NCI-H1092 treated with DMSO at 0.1 percent for 48 hours (cell line): ENCODE data around the gene FAM50A.
A peak's percentile ranks its signal among the peaks of the same experiment; 100 is the strongest.

Experiments
- DNase-seq: peaks from one replicate; lab custom pipeline; 2025; lab: John Stamatoyannopoulos, UW

Gene FAM50A

DNA sequence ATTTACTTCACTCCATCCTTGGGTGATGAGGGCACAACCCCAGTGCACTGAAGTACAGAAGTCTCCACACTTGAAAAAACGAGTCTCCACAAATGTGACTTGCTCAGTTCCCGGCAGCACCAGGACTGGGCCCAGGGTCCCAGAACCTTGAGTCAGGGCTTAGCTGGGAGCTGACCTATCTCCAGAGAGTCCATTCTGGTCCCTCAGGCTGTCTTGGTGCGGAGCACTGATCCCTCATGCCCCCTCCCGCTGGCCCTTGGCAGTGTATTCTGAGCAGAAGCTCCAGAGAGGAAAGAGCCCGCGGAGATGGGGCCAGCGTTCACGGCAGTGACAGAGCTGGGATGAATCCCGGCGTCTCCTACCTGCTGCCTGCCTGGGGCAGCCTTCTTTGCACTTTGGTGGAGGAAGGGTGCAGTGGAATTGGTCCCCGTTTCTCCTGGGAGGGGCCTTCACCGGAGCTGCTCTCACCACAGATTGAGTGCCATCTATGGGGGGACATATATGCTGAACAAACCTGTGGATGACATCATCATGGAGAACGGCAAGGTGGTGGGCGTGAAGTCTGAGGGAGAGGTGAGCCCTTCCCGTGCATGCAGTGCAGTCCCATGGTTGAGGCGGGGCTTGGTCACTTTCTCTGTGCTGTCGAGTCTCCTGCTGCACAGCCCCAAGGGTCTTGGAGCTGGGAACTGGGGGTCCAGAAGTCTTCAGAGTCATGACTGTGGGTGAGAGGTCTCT, 3.2 kb upstream of the FAM50A start:
- no peak for DNase-seq

- DNase-seq = no peak
Measured at GRCh38 chrX:154441564-154441963, 2.4 kb upstream of the FAM50A start.

DNA sequence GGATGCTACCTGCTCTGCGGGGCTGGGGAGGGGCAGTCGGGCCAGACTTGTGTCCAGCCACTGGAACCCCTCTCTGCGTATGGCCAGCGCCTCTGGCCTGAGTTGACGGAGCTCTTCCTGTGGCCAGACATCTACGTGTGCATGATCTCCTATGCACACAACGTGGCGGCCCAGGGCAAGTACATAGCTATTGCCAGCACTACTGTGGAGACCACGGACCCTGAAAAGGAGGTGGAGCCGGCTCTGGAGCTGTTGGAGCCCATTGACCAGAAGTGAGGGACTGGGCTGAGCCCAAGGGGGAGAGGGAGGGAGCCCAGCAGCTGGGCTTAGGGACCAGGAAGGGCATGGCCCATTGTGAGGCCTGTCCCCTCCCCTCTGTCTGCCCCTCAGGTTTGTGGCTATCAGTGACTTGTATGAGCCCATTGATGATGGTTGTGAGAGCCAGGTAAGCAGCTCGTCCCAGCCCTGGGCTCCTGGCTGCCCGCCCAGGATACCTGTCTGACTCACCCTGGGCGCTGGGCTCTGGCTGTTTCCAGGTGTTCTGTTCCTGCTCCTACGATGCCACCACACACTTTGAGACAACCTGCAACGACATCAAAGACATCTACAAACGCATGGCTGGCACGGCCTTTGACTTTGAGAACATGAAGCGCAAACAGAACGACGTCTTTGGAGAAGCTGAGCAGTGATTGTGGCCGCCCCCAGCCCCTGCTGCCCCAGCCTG, 1.8 kb upstream of the FAM50A start:
- DNase-seq = no peak

GRCh38 chrX:154443479-154443910, 446 bp upstream of the FAM50A start:
- no peak for DNase-seq

DNA sequence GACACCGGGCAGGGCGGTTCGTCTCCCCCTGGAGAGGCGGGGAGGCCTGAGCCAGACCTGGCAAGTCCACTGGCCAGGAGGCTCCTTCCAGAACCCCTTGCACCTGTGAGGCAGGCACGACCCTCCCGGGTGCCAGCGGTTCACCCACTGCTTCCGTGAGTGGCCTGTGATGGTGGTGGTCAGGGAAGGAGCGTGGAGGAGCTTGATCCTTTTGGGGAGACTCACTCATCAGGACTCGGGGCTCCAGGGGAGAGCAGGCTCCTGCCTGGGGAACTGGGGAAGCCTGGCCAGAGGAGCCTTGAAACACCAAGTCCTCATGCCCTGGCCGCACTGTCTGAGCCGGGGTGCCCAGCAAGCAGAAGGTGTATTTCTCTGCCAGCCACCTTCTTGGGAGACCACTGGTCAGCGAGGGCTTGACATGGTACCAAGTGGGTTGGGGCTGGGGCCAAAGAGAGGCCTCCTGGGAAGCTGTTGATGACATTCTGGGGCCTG, 860 bp downstream of the FAM50A start:
- DNase-seq = no peak

DNA sequence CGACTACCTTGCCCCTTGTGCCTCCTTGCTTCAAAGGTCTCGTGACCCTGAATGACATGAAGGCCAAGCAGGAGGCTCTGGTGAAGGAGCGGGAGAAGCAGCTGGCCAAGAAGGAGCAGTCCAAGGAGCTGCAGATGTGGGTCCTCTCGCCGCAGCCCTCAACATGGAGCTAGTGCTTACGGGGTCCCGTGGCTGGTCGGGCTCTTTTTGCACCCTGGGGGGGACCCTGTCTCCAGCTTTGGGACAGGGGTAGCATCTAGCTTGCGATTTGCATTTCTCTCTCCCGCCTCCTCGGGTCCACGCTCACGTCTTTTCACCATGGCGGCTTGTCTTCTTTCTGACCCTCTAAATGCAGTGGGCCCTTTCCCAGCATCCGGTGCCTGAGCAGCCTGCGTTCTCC, 1.8 kb downstream of the FAM50A start:
- no peak for DNase-seq

- no peak for DNase-seq
Measured at GRCh38 chrX:154446430-154446829, 2.5 kb downstream of the FAM50A start.

DNA sequence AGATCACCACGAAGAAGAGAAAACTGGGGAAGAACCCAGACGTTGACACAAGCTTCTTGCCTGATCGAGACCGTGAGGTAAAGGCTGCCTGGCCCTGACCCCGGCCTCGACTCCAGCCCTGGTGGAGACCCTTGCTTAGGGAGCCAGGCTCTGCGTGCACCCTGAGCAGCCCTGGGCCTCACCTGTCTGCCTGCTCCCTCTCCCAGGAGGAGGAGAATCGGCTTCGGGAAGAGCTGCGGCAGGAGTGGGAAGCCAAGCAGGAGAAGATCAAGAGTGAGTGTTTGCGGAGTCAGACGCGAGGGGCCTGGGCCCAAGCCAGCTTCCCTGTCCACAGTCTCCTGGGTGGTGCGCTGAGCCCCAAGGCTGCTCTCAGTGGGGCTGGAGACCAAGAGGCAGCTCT, 4.5 kb downstream of the FAM50A start:
- no peak for DNase-seq

GRCh38 chrX:154449618-154450017, 5.7 kb downstream of the FAM50A start:
- no peak for DNase-seq

GRCh38 chrX:154450312-154450711, 6.4 kb downstream of the FAM50A start:
- DNase-seq = no peak

- DNase-seq = no peak
Measured at GRCh38 chrX:154452823-154453222, 8.9 kb downstream of the FAM50A start.

GRCh38 chrX:154457491-154458115, 13.7 kb downstream of the FAM50A start:
- DNase-seq = peak; percentile 26

DNA sequence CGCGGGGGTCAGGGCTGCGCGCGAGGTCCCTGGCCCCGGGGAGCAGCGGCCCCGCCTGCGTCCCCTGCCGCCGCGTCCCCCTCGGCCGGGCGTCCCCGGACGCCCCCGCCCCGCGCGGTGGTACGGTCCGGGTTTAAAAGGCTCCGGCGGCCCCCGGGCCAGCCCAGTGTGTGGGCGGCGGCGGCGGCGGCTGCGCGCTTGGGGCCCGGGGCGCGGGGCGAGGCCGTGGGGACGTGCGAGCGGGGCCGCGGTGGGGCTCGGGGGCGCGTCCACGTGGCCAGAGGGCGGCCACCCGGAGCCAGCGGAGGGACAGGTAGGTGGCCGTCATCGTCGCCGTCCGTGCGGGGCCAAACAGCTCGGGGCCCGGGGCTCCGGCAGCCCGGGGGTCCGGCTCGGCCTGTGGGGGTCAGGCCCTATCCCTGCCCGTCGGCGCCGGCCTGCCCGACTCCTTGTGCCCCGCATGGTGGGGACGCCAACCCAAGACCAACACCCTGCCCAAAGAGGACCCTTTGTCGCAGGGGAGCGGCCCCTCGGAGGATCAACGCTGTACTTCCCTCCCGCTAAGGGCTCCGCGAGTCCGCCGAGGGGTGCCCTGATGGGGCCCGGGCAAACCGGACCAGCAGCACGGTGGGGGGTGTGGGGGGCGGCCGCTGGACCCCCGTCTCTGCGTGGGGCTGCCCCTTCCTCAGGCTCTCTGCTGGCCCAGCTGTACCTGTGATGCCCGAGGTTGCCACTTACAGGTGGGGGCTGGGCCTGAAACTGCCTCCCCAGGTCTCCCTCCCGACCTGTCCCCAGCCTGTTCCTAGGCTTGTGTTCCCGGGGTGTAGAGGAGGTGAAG, 14.4 kb downstream of the FAM50A start, which contains the start of gene PLXNA3:
PLXNA3 (plus strand) TSS at position 166 of the 838 bp plus-strand sequence. CDS start 1,903 bp downstream, outside the sequence.
- no peak for DNase-seq

GRCh38 chrX:154458954-154459778, 15.2 kb downstream of the FAM50A start:
- DNase-seq = peak; percentile 10

DNA sequence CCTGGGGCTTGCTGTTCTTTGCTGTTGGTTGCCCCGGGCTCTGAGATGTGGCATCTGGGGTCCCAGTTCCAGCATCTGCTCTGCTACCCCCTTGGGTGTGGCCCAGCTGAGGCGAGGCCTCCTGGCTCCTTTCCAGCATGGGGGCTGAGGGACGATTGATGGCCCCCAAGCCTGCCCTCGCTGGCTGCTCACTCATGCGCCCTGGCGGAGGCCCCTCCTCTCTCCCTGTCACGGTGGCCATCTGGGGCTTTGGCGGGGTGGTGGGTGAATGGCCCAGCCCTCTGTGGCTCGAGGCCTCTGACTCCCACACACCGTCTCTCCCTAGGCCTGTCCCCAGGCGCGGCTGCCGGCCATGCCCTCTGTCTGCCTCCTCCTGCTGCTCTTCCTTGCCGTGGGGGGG, 15.9 kb downstream of the FAM50A start:
- DNase-seq = no peak

DNA sequence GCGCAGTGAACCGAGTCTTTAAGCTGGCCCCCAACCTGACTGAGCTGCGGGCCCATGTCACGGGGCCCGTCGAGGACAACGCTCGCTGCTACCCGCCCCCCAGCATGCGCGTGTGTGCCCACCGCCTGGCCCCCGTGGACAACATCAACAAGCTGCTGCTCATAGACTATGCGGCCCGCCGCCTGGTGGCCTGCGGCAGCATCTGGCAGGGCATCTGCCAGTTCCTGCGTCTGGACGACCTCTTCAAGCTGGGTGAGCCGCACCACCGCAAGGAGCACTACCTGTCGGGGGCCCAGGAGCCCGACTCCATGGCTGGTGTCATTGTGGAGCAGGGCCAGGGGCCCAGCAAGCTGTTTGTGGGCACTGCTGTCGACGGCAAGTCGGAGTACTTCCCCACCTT, 16.4 kb downstream of the FAM50A start:
- no peak for DNase-seq

DNA sequence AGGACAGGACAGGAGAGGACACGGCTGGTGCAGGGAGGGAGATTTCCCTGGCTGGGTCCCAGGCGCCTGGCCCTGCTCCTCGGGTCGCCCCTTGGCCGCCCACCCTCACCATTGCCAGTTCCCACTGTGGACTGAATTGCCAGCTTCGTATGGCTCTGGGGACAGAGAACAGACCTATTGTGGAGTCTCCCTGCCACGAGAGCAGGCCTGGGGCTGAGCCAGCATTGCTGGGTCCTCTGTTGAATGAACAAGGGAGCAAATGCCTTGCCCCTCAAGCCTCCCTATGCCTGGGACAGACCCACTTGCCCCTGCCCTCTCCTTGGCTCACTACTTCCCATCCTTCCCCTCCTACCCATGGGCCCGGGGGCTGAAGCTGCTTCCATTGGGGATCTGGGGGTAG, 18.5 kb downstream of the FAM50A start:
- no peak for DNase-seq

DNA sequence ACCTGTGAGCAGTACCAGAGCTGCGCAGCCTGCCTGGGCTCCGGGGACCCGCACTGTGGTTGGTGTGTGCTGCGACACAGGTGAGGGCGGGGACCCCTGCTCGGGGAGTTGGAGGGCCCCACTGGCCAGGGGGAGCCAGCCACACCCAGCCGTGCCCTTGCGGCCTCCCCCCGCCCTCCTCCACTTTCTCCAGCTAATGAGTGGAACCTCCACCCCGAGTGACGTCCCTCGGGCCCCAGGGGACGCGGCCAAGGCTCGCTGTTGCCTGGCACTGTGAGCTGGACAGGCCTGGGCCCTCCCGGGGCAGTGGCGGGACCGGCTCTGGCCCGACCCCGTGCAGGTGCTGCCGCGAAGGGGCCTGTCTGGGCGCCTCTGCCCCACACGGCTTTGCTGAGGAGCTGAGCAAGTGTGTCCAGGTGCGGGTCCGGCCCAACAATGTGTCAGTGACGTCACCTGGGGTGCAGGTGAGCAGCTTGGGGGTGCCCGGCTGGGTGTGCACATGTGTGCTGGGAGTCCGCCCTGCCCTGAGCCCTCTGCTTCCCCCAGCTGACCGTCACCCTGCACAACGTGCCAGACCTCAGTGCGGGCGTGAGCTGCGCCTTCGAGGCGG, 19.8 kb downstream of the FAM50A start:
- no peak for DNase-seq

DNA sequence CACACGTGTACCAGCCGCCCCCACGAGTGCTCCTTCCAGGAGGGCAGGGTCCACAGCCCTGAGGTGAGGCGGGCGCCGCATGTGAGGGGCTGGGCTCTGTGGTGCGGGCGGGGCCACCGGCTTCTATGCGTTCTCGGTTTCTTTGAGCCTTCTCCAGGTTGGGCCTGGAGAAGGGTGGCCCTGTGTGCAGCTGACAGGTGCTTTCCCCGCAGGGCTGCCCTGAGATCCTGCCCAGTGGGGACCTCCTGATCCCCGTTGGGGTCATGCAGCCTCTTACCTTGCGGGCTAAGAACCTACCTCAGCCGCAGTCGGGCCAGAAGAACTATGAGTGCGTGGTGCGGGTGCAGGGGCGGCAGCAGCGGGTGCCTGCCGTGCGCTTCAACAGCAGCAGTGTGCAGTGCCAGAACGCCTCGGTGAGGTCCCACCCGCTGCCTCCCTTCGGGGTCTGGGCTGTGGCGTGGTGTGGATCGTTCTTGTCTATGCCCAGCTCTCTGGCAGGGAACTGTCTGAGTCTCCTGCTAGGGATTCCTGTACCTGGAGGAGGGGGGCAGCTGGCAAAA, 20.9 kb downstream of the FAM50A start:
- DNase-seq = no peak

- no peak for DNase-seq
Measured at GRCh38 chrX:154465601-154466000, 21.7 kb downstream of the FAM50A start.
